Inflammatory macrophage treated with lipopolysaccharide for 4 hours (primary cell): ENCODE measurements around the gene VPREB1.
"Not testable (repeated sequence)": the region's sequence is repeated elsewhere in the genome, so short reads cannot be mapped to it uniquely, and the experiment has no call there.

ENCODE experiments used
- DNase-seq: peaks from one replicate; pipeline ENCODE4 v3.0.0-alpha.2; 2020

VPREB1 gene

GRCh38 chr22:22248878-22249277 is 4.3 kb downstream of the VPREB1 start:
- DNase-seq, result peak; percentile 1

- not testable (repeated sequence) for DNase-seq
Observed at GRCh38 chr22:22250651-22251050, 6.1 kb downstream of the VPREB1 start.

DNA sequence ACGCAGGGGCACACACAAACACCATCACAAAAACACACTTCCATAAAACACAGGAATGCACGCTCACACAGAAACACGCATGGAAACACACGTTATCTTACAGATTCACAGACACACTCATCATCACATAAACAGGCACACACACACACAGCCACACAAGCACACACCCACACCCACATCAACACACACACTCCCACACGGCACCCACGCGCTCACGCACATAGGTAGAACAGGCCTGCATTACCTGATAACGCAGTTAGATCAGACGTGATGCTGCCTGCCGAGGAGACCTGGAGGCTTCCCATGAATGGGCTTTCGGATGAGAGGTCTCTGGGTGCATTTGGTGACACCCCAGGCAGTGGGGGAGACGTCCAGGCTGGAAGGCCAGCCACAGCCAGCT is 11.5 kb downstream of the VPREB1 start:
- DNase-seq, result not testable (repeated sequence)

DNA sequence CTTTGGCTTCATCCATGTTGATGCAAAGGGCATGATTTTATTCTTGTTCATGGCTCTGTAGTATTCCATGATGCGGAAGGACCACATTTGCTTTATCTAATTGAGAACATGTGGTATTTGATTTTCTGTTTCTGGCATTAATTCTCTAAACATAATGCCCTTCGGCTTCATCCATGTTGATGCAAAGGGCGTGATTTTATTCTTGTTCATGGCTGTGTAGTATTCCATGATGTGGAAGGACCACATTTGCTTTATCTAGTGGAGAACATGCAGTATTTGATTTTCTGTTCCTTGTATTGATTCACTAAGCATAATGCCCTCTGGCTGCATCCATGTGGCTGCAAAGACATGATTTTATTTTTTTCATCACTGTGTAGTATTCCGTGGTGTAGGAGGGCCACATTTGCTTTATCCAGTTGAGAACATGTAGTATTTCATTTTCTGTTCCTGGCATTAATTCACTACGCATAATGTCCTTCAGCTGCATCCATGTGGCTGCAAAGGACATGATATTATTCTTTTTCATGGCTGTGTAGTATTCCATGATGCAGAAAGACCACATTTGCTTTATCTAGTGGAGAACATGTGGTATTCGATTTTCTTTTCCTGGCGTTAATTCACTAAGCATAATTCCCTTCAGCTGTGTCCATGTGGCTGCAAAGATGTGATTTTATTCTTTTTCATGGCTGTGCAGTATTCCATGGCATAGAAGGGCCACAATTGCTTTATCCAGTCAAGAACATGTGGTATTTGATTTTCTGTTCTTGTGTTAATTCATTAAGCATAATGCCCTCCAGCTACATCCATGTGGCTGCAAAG is 14.2 kb downstream of the VPREB1 start:
- DNase-seq, result not testable (repeated sequence)

DNA sequence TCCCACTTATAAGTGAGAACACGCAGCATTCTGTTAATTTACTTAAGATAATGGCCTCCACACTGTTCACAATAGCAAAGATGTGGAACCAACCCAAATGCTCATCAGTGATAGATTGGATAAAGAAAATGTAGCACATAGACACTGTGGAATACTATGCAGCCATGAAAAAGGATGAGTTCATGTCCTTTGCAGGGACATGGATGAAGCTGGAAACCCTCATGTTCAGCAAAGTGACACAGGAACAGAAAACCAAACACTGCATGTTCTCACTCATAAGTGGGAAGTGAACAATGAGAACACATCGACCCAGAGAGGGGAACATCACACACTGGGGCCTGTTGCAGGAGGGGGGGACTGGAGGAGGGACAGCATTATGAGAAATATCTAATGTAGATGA is 15.6 kb downstream of the VPREB1 start:
- not testable (repeated sequence) for DNase-seq

- not testable (repeated sequence) for DNase-seq
Observed at GRCh38 chr22:22260586-22260985, 16.0 kb downstream of the VPREB1 start.

DNA sequence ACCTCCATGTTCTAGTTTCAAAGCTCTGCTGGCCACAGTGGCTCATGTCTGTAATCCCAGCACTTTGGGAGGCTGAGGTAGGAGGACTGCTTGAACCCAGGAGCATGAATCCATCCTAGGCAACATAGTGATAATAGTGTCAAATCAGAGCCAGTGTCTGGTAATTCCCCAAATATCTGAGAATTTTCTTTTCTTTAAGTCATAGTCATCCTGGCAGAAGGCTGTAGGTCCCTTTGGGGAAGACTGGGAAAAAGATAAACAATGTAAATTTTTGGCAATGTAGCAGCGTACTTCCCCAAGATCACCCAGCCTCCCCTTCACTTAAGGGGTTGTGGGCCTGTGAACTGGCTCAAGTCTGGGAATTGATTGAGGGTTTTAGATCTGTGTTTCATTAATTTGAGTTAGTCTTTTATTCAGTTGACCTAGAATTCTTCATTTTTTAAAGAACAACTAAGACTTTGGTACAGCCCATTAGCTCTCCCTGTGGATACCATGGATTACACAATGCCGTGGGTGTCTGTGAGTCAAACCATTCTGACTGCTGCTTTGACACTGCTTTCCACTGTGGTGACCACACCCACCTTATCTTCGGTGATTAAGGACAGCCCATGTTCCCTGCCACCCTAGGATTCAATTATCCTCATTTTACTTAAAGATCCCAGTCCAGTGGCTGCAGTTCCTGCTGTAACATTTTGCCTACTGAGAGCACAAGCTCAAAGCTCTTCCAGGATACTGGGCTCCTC is 17.9 kb downstream of the VPREB1 start:
- DNase-seq, result peak; percentile 74

- DNase-seq, result not testable (repeated sequence)
Observed at GRCh38 chr22:22263823-22264222, 19.2 kb downstream of the VPREB1 start.

- DNase-seq, result not testable (repeated sequence)
Observed at GRCh38 chr22:22270036-22270676, 25.6 kb downstream of the VPREB1 start.

- DNase-seq, result not testable (repeated sequence)
Observed at GRCh38 chr22:22277423-22277822, 32.8 kb downstream of the VPREB1 start.

DNA sequence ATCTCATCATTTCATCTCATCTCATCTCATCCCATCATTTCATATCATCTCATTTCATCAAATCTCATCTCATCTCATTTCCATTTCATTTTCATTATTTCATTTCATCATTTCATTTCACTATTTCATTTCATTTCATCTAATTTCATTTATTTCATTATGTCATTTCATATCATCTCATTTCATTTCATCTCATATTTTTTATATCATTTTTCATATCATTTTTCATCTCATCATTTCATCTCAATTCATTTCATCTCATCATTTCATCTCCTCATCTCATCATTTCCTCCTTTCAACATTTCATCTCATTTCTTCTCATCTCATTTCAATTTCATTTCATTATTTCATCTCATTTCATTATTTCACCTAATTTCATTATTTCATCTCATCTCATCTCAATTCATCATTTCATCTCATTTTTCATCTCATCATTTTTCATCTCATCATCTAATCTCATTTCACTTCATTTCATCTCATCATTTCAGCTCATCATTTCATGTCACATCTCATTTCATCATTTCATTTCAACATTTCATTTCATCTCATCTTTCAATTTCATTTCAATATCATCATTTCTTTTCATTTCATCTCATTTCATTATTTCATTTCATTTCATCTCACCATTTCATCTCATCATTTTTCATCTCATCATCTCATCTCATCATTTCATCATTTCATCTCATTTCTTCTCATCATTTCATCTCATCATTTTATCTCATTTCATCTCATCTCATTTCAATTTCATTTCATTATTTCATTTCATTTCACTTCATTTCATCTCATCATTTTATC is 40.6 kb downstream of the VPREB1 start:
- not testable (repeated sequence) for DNase-seq

GRCh38 chr22:22286390-22287105 is 42.0 kb downstream of the VPREB1 start:
- not testable (repeated sequence) for DNase-seq

DNA sequence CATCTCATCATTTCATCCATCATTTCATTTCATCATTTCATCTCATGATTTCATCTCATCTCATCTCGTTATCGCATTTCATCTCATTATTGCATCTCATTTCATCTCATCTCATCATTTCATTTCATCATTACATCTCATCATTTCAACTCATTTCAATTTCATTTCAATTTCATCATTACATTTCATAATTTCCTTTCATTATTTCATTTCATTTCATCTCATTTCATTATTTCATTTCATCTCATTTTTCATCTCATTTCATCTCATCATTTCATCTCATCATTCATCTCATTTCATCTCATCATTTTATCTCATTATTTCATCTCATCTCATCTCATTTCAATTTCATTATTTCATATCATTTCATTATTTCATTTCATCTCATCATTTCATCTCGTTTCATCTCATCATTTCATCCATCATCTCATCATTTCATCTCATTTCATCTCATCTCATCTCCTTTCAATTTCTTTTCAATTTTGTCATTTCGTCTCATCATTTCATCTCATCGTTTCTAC is 42.6 kb downstream of the VPREB1 start:
- not testable (repeated sequence) for DNase-seq

GRCh38 chr22:22289666-22290065 is 45.1 kb downstream of the VPREB1 start:
- DNase-seq, result not testable (repeated sequence)

GRCh38 chr22:22291129-22291806 is 46.7 kb downstream of the VPREB1 start:
- not testable (repeated sequence) for DNase-seq

GRCh38 chr22:22292656-22293055 is 48.1 kb downstream of the VPREB1 start:
- not testable (repeated sequence) for DNase-seq

GRCh38 chr22:22293436-22293835 is 48.9 kb downstream of the VPREB1 start:
- not testable (repeated sequence) for DNase-seq

- not testable (repeated sequence) for DNase-seq
Observed at GRCh38 chr22:22294641-22295040, 50.1 kb downstream of the VPREB1 start.
